ENCODE measurements around the gene CST6.
A peak's percentile ranks its signal among the peaks of the same experiment; 100 is the strongest.
"Not testable (repeated sequence)": the region's sequence is repeated elsewhere in the genome, so short reads cannot be mapped to it uniquely, and the experiment has no call there.

The CST6 gene

DNA sequence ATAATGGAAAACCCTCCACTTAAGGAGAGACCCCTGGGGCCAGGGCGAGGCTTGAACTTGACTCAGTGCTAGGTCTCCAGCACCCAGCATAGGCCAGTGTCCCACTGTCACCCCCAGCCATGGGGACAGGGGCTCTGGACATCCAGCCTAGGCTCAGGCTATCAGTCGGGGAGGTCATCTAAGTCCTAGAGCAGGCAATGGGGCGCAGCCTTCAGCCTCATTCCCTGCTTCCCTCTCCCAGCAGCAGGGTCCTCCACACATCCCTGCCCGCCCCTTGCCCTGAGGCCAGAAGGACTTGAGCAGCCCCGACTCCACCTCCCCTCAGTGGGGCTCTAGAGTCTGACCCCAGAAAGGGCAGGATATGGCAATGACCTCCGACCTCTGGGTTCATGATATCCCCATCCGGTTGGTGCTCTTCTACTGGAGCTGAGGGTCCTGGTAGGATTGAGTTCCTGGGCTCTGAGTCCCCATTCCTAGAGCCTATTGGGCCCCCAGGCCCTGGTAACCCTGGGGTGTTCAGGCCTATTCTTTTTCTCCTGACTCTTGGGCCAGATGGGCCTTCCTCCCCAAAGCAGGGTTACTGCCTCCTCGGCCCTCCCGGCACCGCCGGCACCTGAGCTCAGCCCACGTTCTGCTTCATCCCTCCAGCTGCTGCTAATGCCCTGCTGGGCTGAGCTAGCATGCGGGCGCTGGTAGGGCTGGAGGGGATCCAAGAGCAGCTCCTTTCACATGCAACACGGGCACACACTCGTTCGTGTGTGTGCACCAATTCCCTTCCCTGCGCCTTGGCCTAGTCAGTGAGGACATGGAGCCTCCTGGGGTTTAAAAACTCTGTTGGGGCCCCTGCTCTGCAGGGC is 4.4 kb downstream of the CST6 start:
- no peak for DNase-seq

DNA sequence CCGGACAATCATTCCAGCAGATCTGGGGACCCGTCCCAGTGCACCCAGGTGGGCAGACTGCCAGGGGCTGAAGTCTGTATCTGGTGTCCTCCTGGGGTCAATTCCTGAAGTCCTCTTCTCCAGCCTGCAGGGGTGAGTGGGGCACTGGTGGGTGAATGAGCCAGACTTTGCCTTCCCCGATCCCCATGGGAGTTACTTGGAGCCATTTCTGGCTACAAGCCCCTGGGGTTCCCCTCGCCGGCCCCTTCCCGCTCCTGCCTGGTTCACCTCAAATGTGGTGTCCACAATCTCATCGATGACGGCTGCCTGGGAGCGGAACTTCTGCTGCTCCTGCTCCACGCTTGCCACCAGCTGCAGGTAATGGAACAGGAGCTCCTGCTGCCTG is 5.0 kb downstream of the CST6 start:
- DNase-seq: no peak

DNA sequence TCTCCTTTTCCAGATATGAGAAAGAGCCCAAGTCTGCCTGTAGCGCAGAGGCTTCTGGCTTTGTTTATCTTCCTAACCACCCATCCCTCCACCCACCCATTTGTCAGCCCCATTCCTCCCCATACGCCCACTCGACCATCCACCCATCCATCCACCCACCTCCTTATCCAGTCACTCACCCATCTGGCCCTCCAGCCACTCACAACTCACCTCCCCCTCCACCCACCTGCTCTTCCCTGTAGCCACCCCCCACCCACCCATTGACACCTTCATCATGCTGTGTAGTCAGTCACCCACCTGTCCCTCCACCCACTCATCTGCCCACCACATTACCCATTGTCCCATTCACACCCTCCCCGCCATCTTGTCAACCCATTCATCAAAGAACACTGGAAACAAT is 5.5 kb downstream of the CST6 start:
- no peak for DNase-seq

DNA sequence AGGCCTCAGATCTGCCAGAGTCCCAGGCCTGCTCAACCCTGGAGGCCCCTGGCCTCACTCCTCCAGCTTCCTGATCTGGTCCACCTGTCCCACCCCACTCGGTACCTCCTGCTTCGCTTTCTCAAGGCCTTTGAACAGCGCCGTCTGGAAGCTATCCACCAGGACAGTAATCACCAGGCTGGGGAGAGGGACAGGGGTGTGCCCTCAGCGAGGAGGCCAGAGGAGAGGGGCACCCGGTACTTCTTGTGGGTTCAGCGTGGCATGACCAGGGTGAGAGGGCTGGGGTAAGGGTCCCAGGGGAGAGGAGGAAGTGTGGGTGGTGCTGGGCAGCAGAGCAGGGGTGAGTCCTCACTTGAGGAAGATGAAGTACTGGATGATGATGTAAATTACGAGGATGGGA is 8.4 kb downstream of the CST6 start:
- DNase-seq: no peak

DNA sequence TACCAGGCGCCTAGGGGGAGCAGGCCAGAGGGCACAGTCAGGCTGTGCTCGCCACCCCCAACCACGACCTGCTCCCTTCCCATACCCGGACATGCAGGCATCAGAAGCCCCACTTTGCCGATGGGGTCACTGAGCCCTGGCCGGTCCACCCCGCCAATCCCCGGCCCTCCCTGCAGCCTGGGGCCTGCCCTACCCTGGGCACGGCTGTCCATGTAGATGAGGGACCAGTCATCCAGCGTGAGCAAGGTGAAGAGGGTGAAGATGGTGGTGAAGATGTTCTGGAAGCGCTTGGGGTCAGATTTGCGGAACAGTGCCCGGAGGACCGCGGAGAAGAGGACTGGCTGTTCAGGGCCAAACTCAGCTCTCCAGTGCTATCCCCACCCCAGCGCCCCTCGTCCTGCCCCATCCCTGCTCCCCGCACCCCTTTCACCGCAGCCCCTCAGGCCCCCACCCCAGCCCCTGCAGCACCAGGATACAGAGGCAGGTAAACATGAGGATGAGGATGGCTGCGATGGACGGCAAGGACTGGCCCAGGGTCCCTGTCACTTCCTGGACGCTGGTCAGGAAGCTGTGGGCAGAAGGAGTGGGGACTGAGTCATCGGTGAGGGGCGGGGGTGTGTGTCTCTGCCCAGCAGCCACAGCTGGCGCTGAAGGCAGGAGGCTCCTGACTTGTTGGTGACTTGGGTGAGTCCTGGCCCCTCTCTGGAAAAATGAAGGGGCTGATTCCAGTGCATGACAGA is 9.0 kb downstream of the CST6 start:
- peak in 1 of 2 donors; percentile 75 for DNase-seq

DNA sequence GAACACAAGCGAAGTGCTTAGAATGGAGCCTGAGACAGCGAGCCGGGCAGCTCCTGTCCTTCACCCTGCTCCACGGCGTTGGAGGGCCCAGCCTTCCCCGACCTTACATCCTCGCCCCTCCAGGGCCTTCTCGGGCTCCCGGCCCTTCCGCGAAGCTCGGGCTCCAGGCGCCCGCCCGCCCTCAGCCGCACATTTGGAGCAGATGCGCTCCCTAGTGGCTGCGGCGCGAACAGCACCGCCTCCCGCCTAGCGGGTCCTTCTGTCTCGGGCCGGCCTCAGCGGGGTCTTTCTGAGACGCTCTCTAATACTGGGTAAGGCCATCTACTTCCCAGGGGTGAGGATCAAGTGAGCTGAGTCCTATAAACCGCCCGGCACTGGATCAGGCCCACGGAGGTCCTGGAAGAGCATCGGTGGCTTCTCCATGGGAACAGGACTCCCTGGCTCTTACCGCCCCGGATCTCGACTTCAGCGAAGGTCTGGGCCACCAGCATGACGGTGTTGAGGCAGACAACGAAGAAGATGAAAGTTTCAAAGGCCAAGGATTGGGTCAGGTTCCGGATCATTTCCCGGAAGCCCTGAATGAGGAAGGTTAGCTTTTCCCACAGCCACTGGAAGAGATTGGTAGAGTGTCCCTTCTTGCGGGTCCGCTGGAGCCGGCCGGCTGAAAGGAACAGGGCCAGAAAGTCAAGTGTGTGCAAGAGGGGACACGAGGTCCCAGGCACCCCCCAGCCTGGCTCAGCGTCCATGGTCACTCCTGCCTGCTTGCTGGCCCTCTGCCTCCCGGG is 10.8 kb downstream of the CST6 start:
- peak; percentile 68 to 72 for DNase-seq

DNA sequence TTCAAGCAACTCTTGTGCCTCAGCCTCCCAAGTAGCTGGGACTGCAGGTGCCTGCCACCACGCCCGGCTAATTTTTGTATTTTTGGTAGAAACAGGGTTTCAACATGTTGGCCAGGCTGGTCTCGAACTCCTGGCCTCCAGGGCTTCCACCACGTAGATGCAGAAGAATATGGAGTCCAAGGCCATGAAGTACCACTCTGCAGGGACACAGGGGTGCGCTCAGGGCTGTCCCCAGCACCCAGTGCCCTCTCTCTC is 11.3 kb downstream of the CST6 start:
- not testable (repeated sequence) for DNase-seq

DNA sequence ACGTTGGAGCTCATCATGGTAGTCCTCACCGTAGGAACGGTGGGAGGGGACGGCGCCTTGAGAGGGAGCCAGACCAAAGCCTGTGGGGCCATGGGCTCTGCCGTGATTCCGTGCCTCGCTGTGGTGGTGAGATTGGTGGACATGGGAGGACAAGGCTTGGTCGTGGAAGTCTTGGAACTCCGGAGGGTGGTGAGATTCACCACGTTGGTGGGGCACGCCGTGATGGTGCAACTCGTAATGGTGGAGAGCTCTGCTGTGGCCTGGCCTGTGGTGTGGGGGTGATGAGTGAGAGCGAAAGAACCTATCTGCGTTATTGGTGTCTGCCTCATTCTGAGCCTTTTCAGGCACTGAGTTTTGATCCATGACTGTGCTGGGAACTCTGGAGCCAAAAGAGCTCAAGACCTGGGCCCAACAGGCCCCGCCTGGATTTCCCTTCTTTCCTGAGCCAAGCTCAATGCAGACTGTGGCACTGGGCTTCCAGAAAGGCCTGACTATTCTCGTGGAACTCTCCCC is 14.3 kb downstream of the CST6 start, which contains the start of gene CATSPER1:
TSS of gene CATSPER1 (minus strand) at position 463 of the 513 bp plus-strand sequence. CDS start at position 363, 100 bp downstream.
- no peak for DNase-seq

DNA sequence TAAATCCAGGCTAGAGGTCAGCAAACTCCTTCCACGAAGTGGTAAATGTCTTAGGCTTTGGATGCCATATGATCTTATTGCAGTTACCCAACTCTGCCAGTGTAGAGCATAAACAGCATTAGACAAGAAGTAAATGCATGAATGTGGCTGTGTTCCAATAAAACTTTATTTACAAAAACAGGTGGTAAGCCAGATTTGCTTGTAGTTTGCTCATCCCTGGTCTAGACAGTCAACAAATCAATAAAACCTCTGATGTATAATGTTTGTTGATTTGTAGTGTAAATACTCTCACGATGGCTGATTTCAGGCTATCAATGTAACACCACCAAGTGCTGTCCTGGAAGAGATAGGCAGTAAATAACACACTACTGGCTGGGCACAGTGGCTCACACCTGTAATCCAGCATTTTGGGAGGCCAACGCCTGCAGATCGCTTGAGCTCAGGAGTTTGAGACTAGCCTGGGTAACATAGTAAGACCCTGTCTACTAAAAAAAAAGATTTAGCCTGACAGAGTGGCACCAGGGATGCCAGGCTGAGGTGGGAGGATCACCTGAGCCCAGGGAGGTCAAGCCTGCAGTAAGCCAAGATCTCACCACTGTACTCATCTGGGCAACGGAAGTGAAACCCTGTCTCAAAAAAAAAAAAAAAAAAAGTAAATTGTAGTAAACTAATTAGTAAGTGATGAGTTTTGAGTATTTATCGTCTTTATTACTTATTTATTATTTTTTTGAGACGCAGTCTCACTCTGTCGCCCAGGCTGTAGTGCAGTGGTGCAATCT is 21.3 kb downstream of the CST6 start:
- no peak for DNase-seq

DNA sequence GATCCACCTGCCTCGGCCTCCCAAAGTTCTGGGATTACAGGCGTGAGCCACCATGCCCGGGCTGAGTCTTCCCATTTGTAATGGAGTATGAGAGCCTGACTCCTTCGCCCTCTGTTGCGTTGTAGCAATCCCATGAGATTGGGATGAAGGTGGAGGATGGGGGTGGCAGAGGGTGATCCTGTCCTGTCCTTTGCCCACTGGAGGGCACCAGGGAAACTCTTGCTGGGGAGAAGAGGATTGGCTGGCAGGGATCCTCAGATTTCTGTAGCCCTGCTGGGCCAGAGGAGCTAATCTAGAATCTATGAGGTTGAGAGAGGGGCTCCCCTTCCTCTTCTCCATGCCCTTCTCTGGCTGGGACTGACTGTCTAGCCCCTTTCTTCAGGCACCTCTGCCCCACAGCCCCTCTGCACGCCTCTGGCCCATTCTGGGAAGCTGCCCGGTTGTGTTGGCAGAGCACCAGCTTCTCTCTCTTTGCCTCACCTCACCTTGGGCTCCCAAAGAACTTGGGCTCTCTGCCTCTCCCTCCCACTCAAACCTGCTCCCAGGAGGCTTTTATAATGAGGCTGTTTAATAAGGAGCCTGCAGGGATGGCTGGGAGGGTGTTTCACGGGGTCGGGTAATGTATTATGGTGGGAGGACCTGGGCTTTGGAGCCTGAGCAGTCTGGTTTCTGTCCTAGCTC is 24.0 kb downstream of the CST6 start:
- no peak for DNase-seq

DNA sequence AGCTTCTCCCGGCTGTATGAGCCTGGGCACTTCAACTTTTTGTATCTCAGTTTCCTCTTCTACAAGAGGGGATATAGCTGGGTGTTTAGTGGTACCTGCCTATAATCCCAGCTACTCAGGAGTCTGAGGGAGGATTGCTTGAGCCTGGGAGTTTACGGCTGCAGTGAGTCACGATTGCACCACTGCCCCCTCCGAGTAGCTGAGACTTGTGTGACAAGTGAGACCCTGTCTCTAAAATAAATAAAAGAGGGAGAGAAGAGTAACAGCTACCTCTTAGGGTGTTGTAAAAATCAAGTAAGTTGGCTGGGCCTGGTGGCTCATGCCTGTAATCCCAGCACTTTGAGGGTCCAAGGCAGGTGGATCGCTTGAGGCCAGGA is 24.5 kb downstream of the CST6 start:
- no peak for DNase-seq

DNA sequence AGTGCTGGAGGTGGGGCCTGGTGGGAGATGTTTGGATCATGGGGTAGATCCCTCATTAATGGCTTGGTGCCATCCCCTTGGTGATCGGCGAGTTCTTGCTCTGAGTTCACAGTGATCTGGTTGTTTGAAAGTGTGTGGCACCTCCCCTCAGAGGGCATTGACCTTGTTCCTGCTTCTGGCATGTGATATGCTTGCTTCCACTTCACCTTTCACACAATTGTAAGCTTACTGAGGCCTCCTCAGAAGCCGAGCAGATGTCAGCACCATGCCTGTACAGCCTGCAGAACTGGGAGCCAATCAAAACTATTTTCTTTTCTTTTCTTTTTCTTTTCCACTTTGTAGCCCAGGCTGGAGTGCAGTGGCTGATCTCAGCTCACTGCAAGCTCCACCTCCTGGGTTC is 25.5 kb downstream of the CST6 start:
- no peak for DNase-seq

DNA sequence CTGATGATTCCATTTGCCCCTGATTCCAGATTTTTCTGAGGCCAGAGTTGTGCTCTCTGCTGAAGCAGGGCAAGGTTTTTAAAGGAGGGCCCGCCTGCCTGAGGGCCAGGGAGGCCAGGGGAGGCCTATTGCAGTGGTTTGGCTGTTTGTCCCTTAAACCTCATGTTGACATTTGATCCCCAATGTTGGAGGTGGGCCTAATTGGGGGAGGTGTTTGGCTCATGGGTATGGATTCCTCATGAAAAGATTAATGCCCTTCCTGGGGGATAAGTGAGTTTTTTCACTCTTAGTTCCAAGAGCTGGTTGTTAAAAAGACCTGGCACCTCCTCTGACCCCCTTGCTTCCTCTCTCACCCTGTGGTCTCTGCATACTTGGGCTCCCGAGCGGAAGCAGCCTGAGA is 28.0 kb downstream of the CST6 start:
- no peak for DNase-seq

DNA sequence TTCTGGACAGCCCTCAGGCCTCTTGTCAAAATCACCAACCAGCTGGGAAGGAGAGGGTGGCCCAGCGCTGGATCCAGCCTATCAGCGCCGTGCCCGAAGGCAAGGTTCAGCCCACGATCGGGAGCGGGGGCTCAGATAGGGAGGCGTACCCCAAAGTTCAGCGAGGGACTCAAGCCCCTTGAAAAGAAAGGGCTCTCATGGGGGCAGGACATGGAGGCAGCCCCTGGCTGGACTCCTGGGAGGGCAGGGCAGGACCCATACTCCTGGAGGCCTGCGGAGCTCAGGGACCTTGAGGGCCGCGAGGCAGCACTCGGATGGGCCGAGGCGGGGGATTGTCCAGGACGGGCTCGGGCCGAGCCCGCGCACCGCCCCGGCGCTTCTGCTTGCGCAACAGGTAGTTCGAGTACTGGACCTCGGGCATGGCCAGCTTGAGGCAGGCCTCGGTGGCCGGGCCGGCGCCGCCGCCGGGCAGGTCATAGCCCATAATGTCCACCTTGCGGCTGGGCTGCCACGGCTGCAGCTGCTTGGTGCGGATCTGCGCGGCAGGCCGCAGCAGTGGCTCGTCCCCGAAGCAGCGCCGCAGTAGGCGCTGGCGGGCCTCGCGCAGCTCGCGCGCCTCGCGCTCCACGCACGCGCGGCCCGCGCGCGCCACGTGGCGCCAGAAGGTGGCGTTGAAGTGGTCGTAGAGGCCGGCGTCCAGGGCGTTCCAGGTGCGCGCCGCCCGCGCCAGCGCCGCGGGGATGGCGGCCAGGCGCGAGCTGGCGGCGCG is 30.6 kb downstream of the CST6 start:
- DNase-seq: no peak

DNA sequence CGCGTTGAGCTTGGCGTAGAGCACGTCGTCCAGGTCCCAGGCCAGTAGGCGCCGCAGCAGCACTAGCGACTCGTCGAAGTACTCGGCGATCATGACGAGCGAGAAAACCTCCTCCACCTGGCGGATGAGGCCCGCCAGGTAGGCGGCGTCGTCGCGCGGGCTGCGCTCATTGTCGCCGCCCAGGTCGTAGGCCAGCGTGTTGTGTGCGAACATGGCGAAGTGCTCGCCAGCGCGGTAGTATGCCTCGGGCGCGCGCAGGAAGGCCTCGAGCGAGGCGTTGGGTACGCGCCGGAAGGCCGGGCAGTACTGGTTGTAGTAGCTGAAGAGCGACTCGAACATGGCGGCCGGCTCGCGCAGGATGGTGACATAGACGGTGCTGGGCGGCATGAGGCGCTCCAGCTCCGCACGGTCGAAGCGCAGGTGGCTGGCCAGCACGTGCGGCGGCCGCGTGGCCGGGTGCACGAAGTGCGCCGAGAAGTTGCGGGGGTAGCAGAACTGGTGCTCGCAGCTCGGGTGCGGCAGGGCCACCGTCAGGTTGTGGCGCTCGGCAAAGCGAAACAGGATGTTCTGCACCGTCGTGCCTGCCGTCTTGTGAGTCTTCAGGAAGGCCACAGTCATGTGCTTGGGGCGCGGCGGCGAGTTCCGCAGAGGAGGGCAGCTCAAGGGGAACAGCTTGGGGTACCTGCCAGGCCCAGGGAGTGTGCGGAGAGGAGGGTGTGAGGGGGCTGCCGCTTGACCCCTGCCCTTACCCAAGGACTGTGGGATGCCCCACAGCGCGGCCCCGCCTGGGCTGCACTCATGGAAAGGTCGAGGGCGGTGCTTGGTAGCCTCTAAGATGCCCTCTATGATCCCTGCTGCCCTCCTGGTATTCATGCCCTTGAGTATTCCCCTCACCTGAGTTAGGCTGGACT is 31.4 kb downstream of the CST6 start:
- no peak for DNase-seq

DNA sequence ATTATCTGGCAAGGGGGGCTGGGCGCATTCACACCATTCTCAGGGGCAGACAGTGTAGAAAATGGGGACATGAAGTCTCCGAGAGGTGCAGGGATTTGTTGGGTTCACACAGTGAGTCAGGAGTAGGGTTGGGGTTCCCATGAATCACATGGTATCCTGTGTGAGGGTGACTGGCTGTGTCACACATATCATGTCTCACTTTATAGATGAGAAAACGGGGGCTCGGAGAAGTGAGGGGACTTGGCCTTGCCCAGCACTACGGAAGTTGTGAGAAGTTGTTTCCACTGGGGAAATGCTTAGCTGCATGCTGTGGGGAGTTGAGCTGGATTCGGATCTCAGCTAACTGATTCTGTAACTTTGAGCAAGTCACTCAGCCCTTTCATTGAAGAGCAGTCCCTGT is 32.9 kb downstream of the CST6 start:
- DNase-seq: peak in 1 of 2 donors; percentile 23

DNA sequence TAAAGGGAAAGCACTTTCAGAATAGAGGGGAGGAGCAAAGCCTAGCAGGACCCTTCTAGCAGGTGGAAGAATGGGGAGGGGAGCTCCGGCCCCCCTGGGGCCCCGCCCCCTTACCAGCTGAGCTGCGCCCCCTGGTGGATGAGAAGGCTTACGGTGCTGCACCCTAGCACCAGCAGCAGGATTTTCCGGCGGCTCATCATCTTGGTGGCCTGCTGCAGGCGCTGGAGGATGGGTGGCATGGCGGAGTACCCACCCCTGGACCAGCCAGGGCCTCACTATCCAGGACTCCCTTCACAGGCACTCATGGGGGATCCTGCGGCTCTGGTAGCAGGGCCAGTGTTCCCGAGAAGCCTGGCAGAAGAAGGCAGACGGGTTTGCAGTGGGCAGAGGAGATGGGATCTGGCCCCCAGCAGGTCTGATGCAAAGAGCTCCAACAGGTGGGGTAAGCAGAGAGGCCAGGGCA is 33.4 kb downstream of the CST6 start:
- peak; percentile 82 to 85 for DNase-seq

DNA sequence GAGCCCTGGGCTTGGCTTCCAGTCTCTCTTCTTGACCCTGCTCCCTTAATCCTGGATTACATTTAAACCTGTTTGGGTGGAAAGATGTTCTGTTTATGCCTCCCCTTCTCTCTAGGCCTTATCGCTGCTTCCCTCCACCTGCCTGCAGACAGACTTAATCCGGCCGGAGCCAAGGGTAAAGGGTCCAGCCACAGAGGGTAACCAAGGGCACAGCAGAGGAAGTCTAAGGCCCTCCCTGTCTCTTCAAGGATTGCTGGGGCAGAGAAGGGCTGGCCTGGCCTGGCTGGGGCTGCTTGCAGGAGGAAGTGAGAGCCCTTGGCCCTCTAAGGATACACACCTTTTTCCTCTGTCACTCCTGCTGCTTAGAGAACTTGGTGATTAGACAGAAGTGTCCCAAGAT is 35.1 kb downstream of the CST6 start:
- no peak for DNase-seq

DNA sequence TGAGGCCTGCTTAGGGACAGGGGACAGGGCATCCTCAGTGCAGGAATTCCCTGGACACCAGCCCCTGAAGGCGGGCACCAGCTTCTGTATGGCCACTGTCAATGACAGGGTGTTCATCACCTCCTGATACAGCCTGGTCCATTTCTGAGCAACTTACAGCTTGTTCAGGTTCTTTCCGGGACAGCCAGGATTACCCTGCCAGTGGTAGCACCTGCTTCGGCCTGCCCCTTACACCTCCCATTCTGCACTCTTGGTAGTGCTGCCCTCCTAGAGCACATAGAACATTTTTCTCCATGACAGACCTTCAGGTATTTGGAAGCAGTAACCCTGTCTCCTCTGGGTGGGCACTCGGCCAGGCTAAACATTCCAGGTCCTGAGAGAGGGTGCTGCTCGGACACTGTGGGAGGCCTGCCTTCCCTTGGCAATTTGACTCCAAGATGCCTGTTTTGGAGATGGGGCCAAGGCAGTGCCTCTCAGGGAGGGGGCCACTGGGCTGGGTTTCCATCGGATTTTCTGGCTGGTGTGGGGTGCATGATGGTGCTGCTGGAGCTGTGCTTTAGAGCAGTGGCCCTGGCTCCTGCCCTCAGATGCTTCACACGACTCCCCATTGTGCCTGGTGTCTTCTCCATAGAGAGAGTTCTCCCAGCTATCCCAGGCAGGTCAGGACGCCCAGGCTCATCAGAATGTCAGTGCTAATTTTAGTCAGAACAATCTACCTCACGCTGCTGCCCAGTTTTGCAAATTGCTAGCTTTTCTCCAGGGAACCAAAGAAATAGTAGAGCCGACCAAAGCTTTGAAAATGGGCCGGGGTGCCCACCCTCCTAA is 35.9 kb downstream of the CST6 start:
- DNase-seq: no peak
